Activated effector memory CD4-positive, alpha-beta T cell treated with Interleukin-2 at 50 U/mL for 16 hours (primary cell): Measurements from ENCODE around the gene DIAPH3.

Experiments used
- DNase-seq: peaks from one replicate; pipeline ENCODE4 v3.0.0-alpha.2; 2020

The DIAPH3 gene

GRCh38 chr13:59856281-59856810 is 307.4 kb downstream of the DIAPH3 start:
- no peak for DNase-seq

GRCh38 chr13:59846845-59847620 is 316.7 kb downstream of the DIAPH3 start:
- no peak for DNase-seq

- no peak for DNase-seq
These were observed 320.7 kb downstream of the DIAPH3 start for GRCh38 chr13:59843040-59843439.

- DNase-seq = no peak
These were observed 321.2 kb downstream of the DIAPH3 start for GRCh38 chr13:59842507-59842906.

- no peak for DNase-seq
These were observed 324.5 kb downstream of the DIAPH3 start for GRCh38 chr13:59839186-59839585.

- DNase-seq = no peak
These were observed 326.6 kb downstream of the DIAPH3 start for GRCh38 chr13:59837101-59837500.

- DNase-seq = no peak
These were observed 328.2 kb downstream of the DIAPH3 start for GRCh38 chr13:59835569-59835968.

- no peak for DNase-seq
These were observed 328.9 kb downstream of the DIAPH3 start for GRCh38 chr13:59834801-59835200.

- no peak for DNase-seq
These were observed 334.0 kb downstream of the DIAPH3 start for GRCh38 chr13:59829690-59830089.

- no peak for DNase-seq
These were observed 340.2 kb downstream of the DIAPH3 start for GRCh38 chr13:59823486-59823885.

GRCh38 chr13:59809564-59809963 is 354.2 kb downstream of the DIAPH3 start:
- DNase-seq = no peak

- DNase-seq = no peak
These were observed 356.9 kb downstream of the DIAPH3 start for GRCh38 chr13:59806801-59807200.

GRCh38 chr13:59801107-59801880 is 362.4 kb downstream of the DIAPH3 start:
- DNase-seq = no peak

- no peak for DNase-seq
These were observed 370.6 kb downstream of the DIAPH3 start for GRCh38 chr13:59793107-59793506.

- no peak for DNase-seq
These were observed 373.1 kb downstream of the DIAPH3 start for GRCh38 chr13:59790626-59791025.

GRCh38 chr13:59789558-59789957 is 374.2 kb downstream of the DIAPH3 start:
- DNase-seq = no peak

- DNase-seq = no peak
These were observed 376.0 kb downstream of the DIAPH3 start for GRCh38 chr13:59787679-59788078.

- DNase-seq = no peak
These were observed 381.0 kb downstream of the DIAPH3 start for GRCh38 chr13:59782696-59783095.

- DNase-seq = no peak
These were observed 383.7 kb downstream of the DIAPH3 start for GRCh38 chr13:59780058-59780457.

- no peak for DNase-seq
These were observed 386.6 kb downstream of the DIAPH3 start for GRCh38 chr13:59776924-59777690.

GRCh38 chr13:59774491-59774971 is 389.2 kb downstream of the DIAPH3 start:
- no peak for DNase-seq

GRCh38 chr13:59771272-59771671 is 392.5 kb downstream of the DIAPH3 start:
- DNase-seq = no peak

GRCh38 chr13:59770451-59770850 is 393.3 kb downstream of the DIAPH3 start:
- DNase-seq = no peak
